OCI-LY7 (cell line): ENCODE results near the gene IQGAP1.

Experiments
- CTCF ChIP-seq: fragments of 200-600 bp; sonication (generic); conservative IDR thresholded peaks from 2 replicates; pipeline ENCODE4 v1.5.1; 2014; ENCODE audit warnings: mild to moderate bottlenecking, antibody characterized with exemption, low read length, moderate library complexity, mixed read lengths
- EZH2phosphoT487 ChIP-seq: fragments of 200-600 bp; sonication (generic); IDR thresholded peaks from 2 replicates; pipeline ENCODE4 v1.6.1; 2018; ENCODE audit warnings: low read depth, borderline replicate concordance, mild to moderate bottlenecking, mixed run types, antibody characterized with exemption, low read length, moderate library complexity, mixed read lengths

- no peak for TF ChIP-seq CTCF
- no peak for TF ChIP-seq EZH2phosphoT487
These were observed 135.3 kb downstream of the IQGAP1 start for GRCh38 chr15:90523373-90523772.
